ENCODE measurements around the gene LGALS14.
"Not testable (repeated sequence)": the region's sequence is repeated elsewhere in the genome, so short reads cannot be mapped to it uniquely, and the experiment has no call there.

DNA sequence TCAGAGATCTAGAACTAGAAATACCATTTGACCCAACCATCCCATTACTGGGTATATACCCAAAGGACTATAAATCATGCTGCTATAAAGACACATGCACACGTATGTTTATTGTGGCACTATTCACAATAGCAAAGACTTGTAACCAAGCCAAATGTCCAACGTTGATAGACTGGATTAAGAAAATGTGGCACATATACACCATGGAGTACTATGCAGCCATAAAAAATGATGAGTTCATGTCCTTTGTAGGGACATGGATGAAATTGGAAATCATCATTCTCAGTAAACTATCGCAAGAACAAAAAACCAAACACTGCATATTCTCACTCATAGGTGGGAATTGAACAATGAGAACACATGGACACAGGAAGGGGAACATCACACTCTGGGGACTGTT is 34.4 kb upstream of the LGALS14 start:
- TF ChIP-seq CREB1 (IDR thresholded peaks at IDR 0.05); SUZ12 (IDR thresholded peaks at IDR 0.05; ENCODE audit: low read length); EZH2 (IDR thresholded peaks at IDR 0.05; ENCODE audit: low read depth, low read length, severe bottlenecking); RAD21 (IDR thresholded peaks at IDR 0.05 in 1 of 2, conservative IDR thresholded peaks at IDR 0.05 in 1 of 2; ENCODE audit: low read depth in 2 of 2, low read length in 2 of 2); MAFK (IDR thresholded peaks at IDR 0.05; ENCODE audit: low read depth, low read length); YY1 (IDR thresholded peaks at IDR 0.05; ENCODE audit: low read depth, low read length); POLR2AphosphoS5 (IDR thresholded peaks at IDR 0.05; ENCODE audit: low read depth, low read length); JUND (IDR thresholded peaks at IDR 0.05; ENCODE audit: low read length); TBP (IDR thresholded peaks at IDR 0.05; ENCODE audit: low read depth, low read length); EP300 (IDR thresholded peaks at IDR 0.05; ENCODE audit: borderline replicate concordance in 1 of 2, low read depth in 2 of 2, low read length in 2 of 2); KDM1A (IDR thresholded peaks at IDR 0.05; ENCODE audit: borderline replicate concordance, low read length): not testable (repeated sequence)
- TF ChIP-seq, protein P1, sequence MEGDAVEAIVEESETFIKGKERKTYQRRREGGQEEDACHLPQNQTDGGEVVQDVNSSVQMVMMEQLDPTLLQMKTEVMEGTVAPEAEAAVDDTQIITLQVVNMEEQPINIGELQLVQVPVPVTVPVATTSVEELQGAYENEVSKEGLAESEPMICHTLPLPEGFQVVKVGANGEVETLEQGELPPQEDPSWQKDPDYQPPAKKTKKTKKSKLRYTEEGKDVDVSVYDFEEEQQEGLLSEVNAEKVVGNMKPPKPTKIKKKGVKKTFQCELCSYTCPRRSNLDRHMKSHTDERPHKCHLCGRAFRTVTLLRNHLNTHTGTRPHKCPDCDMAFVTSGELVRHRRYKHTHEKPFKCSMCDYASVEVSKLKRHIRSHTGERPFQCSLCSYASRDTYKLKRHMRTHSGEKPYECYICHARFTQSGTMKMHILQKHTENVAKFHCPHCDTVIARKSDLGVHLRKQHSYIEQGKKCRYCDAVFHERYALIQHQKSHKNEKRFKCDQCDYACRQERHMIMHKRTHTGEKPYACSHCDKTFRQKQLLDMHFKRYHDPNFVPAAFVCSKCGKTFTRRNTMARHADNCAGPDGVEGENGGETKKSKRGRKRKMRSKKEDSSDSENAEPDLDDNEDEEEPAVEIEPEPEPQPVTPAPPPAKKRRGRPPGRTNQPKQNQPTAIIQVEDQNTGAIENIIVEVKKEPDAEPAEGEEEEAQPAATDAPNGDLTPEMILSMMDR (IDR thresholded peaks at IDR 0.05; ENCODE audit: control extremely low read depth in 1 of 3, insufficient read depth in 1 of 3, low read depth in 1 of 3, low read length in 3 of 3), result not testable (repeated sequence)
- TF ChIP-seq, protein P2, sequence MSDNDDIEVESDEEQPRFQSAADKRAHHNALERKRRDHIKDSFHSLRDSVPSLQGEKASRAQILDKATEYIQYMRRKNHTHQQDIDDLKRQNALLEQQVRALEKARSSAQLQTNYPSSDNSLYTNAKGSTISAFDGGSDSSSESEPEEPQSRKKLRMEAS (IDR thresholded peaks at IDR 0.05), result not testable (repeated sequence)

Measured in H1 (cell line).